SK-N-MC (cell line): ENCODE results near the gene PDE8A.

Experiments used
- EZH2 ChIP-seq: fragments of 200-600 bp; sonication (generic); IDR thresholded peaks from one replicate; pipeline ENCODE4 v1.6.1; 2017; ENCODE audit warnings: antibody characterized with exemption
- POLR2AphosphoS5 ChIP-seq: IDR thresholded peaks from 2 replicates; pipeline ENCODE4 v1.6.1; 2012; ENCODE audit warnings: mild to moderate bottlenecking, low read depth, low read length, borderline replicate concordance

- TF ChIP-seq POLR2AphosphoS5 (no peak), EZH2 (no peak)
These were observed 28.4 kb downstream of the PDE8A start for GRCh38 chr15:85010071-85010385.
